HG02885 (cell line): ENCODE measurements around the gene DRC1.
"Not testable (repeated sequence)": the region's sequence is repeated elsewhere in the genome, so short reads cannot be mapped to it uniquely, and the experiment has no call there.

ENCODE experiments used
- ATAC-seq: cut with Tn5 transposase; IDR thresholded peaks from one replicate; pipeline ENCODE4 v1.9.1; 2021; ENCODE audit warnings: mild to moderate bottlenecking; ENCODE audit not compliant: unreplicated experiment, poor library complexity

DRC1 gene

GRCh38 chr2:26461601-26462023 lies 59.9 kb downstream of the DRC1 start:
- ATAC-seq, result no peak

- no peak for ATAC-seq
Measured at GRCh38 chr2:26462100-26462499, 60.4 kb downstream of the DRC1 start.

GRCh38 chr2:26462511-26463243 lies 61.0 kb downstream of the DRC1 start:
- no peak for ATAC-seq

DNA sequence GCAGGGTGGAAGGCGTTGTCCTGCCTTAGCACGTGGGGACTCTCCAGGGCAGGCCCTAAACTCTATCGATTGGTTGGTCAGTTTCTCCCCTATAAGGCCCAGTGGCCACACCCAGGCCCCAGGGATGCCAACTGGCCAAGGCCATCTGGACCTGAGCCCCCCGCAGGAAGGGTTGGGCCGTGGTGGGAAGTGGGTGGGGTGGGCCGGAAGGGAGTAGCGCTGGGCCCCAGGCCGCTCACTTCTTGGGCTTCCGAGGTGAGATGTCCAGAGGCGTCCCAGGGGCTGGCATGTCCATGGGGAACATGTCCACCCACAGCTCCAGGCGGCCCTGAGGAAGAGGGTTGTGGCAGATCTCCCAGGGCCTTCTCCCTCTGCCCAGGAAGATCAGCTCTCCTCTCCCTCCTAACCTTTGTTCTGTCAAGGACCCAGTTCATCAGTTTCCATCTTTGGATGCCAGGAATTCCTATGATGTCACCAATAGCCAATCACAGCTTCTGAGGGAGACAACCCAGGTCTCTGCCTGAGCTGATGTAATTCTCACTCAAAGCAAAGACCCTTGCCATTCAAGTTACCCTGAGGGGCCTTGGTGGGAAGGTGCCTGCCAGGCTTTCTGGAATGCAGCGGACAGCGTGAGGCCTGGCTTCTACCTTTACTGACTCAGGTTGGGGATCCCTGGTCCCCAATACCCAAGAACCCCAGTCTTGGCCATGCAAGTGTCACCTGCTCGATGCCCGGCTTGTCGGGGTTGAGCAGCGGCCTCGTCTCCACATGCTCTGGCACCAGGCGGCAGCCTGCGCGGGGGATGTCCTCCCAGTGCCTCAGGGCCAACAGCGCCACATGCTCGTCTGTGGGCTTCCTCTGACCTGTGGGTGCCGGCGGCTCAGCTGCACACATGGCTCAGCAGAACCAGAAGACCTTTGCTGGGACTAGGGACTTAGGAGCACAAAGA lies 61.8 kb downstream of the DRC1 start:
- ATAC-seq, result no peak

GRCh38 chr2:26464390-26465265 lies 62.9 kb downstream of the DRC1 start:
- ATAC-seq, result no peak

DNA sequence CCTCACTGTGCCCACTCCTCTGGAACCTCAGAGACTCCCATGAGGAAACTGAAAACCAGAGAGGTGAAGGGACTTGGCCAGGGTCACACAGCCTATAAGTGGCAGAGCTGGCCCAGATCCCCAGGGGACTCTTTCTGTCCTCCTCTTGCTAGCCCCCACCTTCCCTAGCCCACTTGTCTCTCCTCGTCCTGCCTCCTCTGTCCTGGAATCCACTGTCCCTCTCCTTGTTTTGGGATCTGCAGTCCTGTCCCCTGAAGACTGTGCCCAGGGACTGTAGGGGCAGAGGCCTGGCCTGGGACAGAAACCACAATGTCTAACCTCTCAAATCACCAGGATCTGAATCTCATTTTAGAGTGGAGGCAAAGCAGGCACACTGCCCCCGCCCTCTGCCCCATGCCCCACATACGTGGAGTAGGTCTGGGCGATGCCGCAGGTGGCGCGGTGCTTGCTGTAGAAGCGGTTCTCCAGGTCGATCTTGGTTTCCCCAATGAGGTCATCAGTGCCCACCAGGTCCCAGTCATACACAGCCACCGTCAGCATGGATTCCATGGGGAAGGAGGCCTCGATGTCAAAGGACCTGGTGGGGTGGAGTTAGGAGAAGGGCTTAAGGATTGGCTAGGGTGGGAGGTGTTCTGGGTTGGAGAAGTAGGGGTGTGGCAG lies 63.7 kb downstream of the DRC1 start:
- ATAC-seq, result no peak

- ATAC-seq, result no peak
Measured at GRCh38 chr2:26465981-26466471, 64.3 kb downstream of the DRC1 start.

- no peak for ATAC-seq
Measured at GRCh38 chr2:26466662-26467310, 65.1 kb downstream of the DRC1 start.

- not testable (repeated sequence) for ATAC-seq
Measured at GRCh38 chr2:26468544-26468943, 66.8 kb downstream of the DRC1 start.

DNA sequence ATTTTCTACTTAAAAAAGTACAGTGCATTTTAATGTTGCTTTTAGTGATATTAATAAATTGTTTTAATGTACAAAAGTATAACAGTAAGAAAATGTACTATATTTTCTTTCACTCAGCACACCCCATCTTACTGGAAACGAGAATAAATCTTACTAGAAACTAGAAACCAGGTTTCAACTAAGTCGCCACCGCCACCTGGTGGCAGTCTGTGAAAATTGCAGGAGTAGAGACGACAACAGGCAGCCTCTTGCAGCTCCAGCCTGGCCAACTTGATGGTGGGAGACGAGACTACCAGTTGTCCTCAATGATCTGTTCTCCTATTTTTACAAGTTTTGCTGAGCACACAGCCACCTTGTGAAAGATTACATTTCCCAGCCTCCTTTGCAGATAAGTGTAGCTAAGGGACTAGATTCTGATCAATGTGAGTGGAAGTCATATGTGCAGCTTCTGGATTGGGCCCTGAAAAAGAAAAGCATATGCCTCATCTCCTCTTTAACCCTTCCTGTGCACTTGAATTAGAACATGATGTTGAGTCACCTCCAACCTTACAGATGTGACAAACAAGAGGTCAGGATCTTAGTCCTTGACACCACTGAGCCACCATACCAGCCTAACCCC lies 67.5 kb downstream of the DRC1 start:
- no peak for ATAC-seq

GRCh38 chr2:26469955-26470354 lies 68.2 kb downstream of the DRC1 start:
- no peak for ATAC-seq

DNA sequence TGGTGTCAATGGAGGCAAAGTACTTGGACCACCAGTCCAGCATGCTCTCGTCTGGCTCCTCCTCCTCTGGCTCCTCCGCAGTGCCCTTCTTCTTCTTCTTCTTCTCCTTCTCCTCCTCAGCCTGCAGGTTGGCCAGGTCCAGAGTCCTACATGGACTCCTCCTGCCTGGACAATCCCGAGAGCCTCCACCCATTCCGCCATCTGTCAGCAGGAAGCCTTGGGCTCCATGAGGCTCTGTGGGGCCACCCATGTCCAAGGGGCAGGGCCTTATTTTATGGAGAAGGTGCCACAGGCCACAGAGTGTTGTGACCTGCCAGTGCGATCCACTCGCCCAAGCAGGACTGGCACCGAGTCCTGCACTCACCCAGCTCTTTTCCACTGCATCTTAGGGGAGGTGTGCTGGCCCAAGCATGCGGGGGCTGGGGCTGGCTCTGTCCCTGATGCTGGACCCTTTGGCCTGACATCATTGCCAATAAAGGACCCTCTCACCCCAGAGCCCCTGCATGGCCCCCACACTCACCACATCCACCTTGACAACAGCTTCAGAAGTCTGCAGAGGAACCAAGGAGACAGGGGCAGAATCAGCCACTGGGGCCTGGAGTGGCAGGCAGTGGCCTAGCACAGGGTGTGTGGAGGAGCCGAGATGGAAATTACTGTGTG lies 69.0 kb downstream of the DRC1 start:
- no peak for ATAC-seq

DNA sequence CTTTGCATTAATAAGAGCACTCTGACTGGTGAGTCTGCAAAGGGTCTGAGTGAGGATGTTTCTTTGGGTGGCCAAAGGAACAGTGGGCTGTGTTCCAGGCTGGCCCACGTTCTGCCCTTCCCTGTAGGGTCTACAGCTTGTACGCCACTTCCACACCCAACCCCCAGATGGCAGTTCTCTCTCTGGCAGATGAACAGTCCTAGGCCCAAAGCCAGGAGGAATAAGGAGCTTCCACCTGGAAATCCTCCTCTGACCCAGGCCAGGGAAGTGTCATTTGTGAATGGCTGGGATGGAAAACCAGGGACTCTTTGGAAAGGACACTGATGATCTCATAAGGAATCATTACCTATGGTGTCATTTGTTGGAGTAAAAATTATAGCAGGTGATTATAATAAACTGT lies 69.6 kb downstream of the DRC1 start:
- no peak for ATAC-seq

- ATAC-seq, result no peak
Measured at GRCh38 chr2:26471766-26472706, 70.3 kb downstream of the DRC1 start.

DNA sequence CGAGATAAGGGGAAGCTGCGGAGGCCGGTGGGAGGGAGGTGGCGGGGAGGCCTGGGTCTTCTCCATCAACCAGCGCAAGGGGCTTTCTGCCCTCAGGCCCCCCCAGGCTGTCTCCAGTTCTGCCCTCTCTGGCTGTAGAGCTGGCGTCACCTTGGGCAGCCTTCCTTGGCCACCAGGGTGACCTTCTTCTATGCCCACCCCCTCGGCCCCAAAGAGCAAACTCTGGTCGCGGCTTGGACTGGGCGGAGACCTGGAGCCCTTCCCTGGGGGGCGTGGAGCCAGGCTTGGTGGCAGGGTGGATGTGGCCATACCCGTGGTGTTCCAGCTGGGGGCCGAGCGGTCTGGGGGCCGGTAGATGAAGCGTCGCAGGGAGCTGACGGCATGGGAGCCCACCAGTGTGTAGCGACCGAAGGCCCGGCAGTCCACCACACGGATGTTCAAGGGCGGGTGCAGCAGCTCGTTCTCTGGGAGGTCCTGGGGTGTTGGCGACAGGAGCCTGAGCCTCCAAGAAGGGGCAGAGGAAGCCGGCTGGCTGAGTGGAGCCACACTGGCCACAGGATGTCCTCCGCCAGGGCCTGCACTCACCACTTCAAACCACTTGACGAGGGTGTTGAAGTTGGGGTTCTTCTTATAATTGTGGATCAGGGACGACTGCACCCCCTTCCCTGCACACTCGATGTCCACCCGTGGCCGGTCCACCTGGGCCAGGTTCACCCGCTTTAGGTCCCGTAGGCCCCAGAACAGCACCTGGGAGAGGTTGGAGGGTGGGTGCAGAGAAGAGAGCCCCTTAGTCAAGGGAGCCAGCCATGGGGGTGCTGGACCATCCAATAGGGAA lies 71.3 kb downstream of the DRC1 start:
- no peak for ATAC-seq

- ATAC-seq, result no peak
Measured at GRCh38 chr2:26473796-26474195, 72.1 kb downstream of the DRC1 start.
